NOMO-1 (cell line): ENCODE data around the gene SCART1.
"Not testable (repeated sequence)": the region's sequence is repeated elsewhere in the genome, so short reads cannot be mapped to it uniquely, and the experiment has no call there.

ENCODE experiments used
- DNase-seq, 2 experiments: peaks; one replicate each; lab custom pipeline; 2025; ENCODE audit not compliant: unreplicated experiment in 2 of 2; lab: John Stamatoyannopoulos, UW

The SCART1 gene

DNA sequence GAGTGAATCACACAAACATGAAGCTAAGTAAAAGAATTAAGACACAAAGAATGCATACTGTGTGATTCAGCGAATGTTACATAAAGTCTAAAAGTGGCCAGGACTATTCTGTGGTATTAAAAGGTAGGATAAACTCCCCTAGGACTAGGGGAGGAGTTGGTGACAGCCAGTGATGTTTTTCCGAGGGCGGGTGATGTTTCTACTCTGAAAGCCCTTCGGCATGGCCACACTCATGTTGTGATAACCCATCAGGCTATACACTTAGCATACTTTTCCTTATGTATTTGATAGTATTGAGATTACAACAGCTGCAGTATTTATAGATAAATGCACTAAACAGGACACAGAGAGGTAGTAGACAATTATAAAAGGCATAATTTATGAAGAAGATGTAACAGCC, 57.7 kb downstream of the SCART1 start:
- DNase-seq, result no peak

DNA sequence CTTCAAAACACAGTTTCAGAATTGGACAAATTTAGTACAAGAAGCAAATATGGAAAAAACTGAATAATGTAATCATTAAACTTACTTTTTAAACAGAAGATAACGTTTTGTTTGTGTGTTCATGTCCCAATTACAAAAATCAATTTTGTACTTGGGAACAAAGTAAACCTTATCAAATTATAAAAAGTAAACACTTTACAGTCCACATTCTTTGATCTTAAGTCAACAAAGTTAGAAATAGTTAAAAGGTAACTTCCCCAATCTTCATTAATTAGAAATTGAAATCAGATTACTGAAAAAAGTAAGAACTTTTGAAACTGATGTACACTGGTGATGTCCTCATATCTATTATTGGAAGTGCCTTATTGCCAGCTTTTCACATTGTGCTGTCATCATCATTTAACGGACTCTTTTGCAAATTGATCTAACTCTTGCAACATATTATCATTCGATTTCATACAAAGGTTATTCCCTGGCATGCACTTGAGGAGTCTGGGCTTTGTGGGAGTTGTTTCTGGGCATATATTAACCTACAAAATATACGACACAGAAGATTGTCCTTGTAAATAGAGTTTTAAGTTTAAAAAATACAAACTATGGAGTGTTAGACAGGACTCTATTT, 58.3 kb downstream of the SCART1 start:
- DNase-seq, result no peak

DNA sequence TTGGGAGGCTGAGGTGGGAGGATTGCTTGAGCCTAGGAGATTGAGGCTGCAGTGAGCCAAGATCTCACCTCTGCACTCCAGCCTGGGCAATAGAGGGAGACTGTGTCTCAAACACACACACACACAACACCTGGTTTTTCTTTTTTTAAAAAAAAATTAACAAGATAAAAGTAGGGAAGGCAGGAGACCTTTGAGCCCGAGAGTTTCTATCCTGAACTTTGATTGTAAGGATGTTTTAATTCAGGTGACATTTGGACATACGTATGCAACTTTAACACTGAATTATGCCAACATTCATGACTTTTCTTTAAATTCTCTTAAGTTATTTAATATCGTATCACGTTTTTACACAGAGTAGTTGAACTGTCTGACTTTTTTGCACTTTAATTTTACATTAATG, 61.7 kb downstream of the SCART1 start:
- DNase-seq, result no peak

GRCh38 chr10:133516057-133516456, 62.3 kb downstream of the SCART1 start:
- DNase-seq, result no peak

- DNase-seq, result not testable (repeated sequence)
Measured at GRCh38 chr10:133518517-133518916, 64.8 kb downstream of the SCART1 start.
